ENCODE results near the gene MYO5B.
"Not testable (repeated sequence)": the region's sequence is repeated elsewhere in the genome, so short reads cannot be mapped to it uniquely, and the experiment has no call there.

MYO5B gene

GRCh38 chr18:49833814-49834213 is 361.1 kb downstream of the MYO5B start:
- DNase-seq (ENCODE audit: low read depth): no peak

GRCh38 chr18:49832221-49832647 is 362.7 kb downstream of the MYO5B start:
- DNase-seq (ENCODE audit: low read depth): no peak

GRCh38 chr18:49827996-49828395 is 367.0 kb downstream of the MYO5B start:
- DNase-seq (ENCODE audit: low read depth): no peak

- DNase-seq (ENCODE audit: low read depth): no peak
Measured at GRCh38 chr18:49819823-49820671, 374.9 kb downstream of the MYO5B start.

GRCh38 chr18:49819071-49819662 is 375.8 kb downstream of the MYO5B start:
- no peak for DNase-seq (ENCODE audit: low read depth)

GRCh38 chr18:49817947-49818346 is 377.0 kb downstream of the MYO5B start:
- no peak for DNase-seq (ENCODE audit: low read depth)

GRCh38 chr18:49815927-49816326 is 379.0 kb downstream of the MYO5B start:
- DNase-seq (ENCODE audit: low read depth): no peak

GRCh38 chr18:49814147-49814499 is 380.8 kb downstream of the MYO5B start:
- peak; percentile 20 for DNase-seq (ENCODE audit: low read depth)

- peak; percentile 76 for DNase-seq (ENCODE audit: low read depth)
Measured at GRCh38 chr18:49813319-49814146, 381.4 kb downstream of the MYO5B start, which contains the start of gene ACAA2. TSS of gene ACAA2 (minus strand) at chr18:49813533. CDS start at chr18:49813484, 49 bp downstream.

GRCh38 chr18:49813069-49813318 is 382.0 kb downstream of the MYO5B start:
- DNase-seq (ENCODE audit: low read depth): no peak

- DNase-seq (ENCODE audit: low read depth): no peak
Measured at GRCh38 chr18:49812286-49813068, 382.5 kb downstream of the MYO5B start.

GRCh38 chr18:49811151-49811938 is 383.6 kb downstream of the MYO5B start:
- no peak for DNase-seq (ENCODE audit: low read depth)

GRCh38 chr18:49808553-49809191 is 386.3 kb downstream of the MYO5B start:
- DNase-seq (ENCODE audit: low read depth): not testable (repeated sequence)

GRCh38 chr18:49804096-49804495 is 390.9 kb downstream of the MYO5B start:
- DNase-seq (ENCODE audit: low read depth): no peak

GRCh38 chr18:49802623-49803022 is 392.3 kb downstream of the MYO5B start:
- no peak for DNase-seq (ENCODE audit: low read depth)

GRCh38 chr18:49800491-49800890 is 394.5 kb downstream of the MYO5B start:
- not testable (repeated sequence) for DNase-seq (ENCODE audit: low read depth)

- not testable (repeated sequence) for DNase-seq (ENCODE audit: low read depth)
Measured at GRCh38 chr18:49799806-49800205, 395.1 kb downstream of the MYO5B start.

- DNase-seq (ENCODE audit: low read depth): no peak
Measured at GRCh38 chr18:49798001-49798400, 396.9 kb downstream of the MYO5B start.

- DNase-seq (ENCODE audit: low read depth): no peak
Measured at GRCh38 chr18:49795612-49796552, 399.1 kb downstream of the MYO5B start.

GRCh38 chr18:49794743-49795142 is 400.2 kb downstream of the MYO5B start:
- no peak for DNase-seq (ENCODE audit: low read depth)

Data from stimulated activated CD8-positive, alpha-beta memory T cell treated with anti-CD3 and anti-CD28 coated beads, Interleukin-15, amount 100 ng/mL, for 24 hours (primary cell).